SK-N-MC (cell line): Measurements from ENCODE around the gene MOK.

Experiments
- DNase-seq: peaks from one replicate; pipeline ENCODE4 v3.0.0-alpha.2; 2011; ENCODE audit warnings: low read depth, low spot score
- H3K27ac ChIP-seq: fragments of 200-600 bp; sonication (generic); 2 replicates; pipeline ENCODE4 v1.5.1; 2016; ENCODE audit warnings: mixed run types
- H3K36me3 ChIP-seq: fragments of 200-600 bp; sonication (generic); 2 replicates; pipeline ENCODE4 v1.6.1; 2017; ENCODE audit warnings: antibody characterized with exemption, low read length, mixed read lengths; ENCODE audit not compliant: insufficient read depth
- H3K4me3 ChIP-seq: fragments of 200-600 bp; sonication (generic); 2 replicates; pipeline ENCODE4 v1.5.1; 2016
- H3K9ac ChIP-seq: fragments of 200-600 bp; sonication (generic); 2 replicates; pipeline ENCODE4 v1.8.0; 2017; ENCODE audit warnings: mixed run types, mixed read lengths; ENCODE audit not compliant: insufficient read length
- H3K9me3 ChIP-seq: fragments of 200-600 bp; sonication (generic); 2 replicates; pipeline ENCODE4 v1.6.1; 2017; ENCODE audit warnings: low read depth, mild to moderate bottlenecking, antibody characterized with exemption, low read length, moderate library complexity, mixed read lengths
- EZH2 ChIP-seq: fragments of 200-600 bp; sonication (generic); IDR thresholded peaks from one replicate; pipeline ENCODE4 v1.6.1; 2017; ENCODE audit warnings: antibody characterized with exemption
- FOXP2 ChIP-seq: optimal IDR thresholded peaks from 2 replicates; pipeline ENCODE3; 2011; ENCODE audit warnings: mild to moderate bottlenecking, moderate library complexity; ENCODE audit not compliant: insufficient read depth; ENCODE audit errors: extremely low read length, control extremely low read depth
- POLR2AphosphoS5 ChIP-seq: IDR thresholded peaks from 2 replicates; pipeline ENCODE4 v1.6.1; 2012; ENCODE audit warnings: mild to moderate bottlenecking, low read depth, low read length, borderline replicate concordance

The MOK gene

DNA sequence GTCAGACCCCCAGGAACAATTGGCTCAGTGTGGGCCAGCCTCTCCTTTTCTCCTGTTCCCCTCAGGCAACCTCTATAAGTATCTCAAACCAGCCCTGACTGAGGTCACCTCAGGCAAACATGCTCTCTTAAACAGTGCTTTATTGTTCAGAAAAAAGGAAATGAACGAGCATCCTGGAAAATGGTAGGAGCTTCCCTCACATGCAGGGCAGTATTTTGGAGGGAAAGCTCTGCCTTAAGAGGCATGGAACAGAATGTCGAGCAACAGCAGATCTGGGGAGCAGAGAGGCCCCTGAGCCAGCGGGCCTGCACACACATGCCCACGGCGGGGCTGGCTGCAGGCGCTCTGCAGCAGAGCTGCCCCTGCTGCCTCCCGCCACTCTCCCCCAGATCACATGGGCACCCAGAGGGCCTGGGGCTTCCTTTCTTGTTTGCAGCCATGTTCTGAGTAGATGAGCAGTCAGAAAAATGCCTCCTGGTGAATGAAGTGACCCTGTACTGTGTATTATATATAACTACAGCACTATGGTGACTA, 42.0 kb downstream of the MOK start:
- no peaks in the 10 kb centered on the region for H3K36me3 ChIP-seq
- peak overlapping the region; percentile 71 for H3K27ac ChIP-seq
- H3K9ac ChIP-seq = peak overlapping the region; percentile 35
- no peak overlapping the region for H3K4me3 ChIP-seq
- no peaks in the 10 kb centered on the region for H3K9me3 ChIP-seq
- no peak for DNase-seq
- TF ChIP-seq FOXP2 = peak; percentile 19
- TF ChIP-seq EZH2 = no peak
- TF ChIP-seq POLR2AphosphoS5 = peak; percentile 26; the same call in 1 of the 2 replicates

DNA sequence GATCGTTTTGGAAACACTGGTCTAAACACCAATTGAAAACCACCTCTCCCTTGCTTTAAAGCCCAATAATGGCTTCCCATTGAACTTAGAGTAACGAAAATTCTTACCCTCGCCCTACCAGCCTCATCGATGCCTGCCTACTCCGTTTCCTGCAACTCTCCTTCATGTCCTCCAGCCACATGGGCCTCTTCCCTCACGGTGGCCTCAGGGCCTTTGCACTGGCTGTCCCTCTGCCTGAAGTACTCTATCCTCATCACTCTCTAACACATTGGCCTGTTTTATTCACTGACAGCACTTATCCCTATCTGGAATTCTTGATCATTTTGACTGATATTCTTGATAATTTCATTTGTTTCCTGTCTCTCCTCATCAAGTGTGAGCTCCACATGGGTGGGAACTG, 46.8 kb downstream of the MOK start:
- Histone ChIP-seq H3K27ac (no peak overlapping the region), H3K4me3 (no peak overlapping the region), H3K9me3 (no peaks in the 10 kb centered on the region), H3K36me3 (no peaks in the 10 kb centered on the region), H3K9ac (no peak overlapping the region)
- TF ChIP-seq FOXP2 = no peak
- no peak for DNase-seq

DNA sequence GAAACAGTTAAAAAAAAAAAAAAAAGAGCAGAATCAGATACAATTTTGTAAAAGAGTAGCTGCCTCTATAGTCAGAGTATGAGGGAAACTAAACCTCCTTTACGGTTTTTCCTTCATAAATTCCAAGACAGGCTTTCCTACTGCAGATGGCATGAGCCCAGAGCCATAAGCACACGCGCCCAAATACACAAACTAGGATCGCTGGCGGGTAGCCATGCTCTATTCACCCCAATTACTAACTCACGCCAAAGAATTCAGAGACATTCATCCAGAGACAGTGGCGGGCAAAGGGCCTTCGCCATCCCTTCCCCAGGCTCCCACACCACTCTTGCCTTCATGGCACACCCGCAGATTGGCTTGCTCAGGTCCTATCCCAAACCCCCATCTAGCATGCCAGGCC, 48.2 kb downstream of the MOK start:
- Histone ChIP-seq H3K36me3 (no peaks in the 10 kb centered on the region), H3K4me3 (no peak overlapping the region), H3K9ac (no peak overlapping the region), H3K27ac (no peak overlapping the region), H3K9me3 (no peaks in the 10 kb centered on the region)
- no peak for DNase-seq
- TF ChIP-seq FOXP2 (no peak), EZH2 (no peak), POLR2AphosphoS5 (no peak)

DNA sequence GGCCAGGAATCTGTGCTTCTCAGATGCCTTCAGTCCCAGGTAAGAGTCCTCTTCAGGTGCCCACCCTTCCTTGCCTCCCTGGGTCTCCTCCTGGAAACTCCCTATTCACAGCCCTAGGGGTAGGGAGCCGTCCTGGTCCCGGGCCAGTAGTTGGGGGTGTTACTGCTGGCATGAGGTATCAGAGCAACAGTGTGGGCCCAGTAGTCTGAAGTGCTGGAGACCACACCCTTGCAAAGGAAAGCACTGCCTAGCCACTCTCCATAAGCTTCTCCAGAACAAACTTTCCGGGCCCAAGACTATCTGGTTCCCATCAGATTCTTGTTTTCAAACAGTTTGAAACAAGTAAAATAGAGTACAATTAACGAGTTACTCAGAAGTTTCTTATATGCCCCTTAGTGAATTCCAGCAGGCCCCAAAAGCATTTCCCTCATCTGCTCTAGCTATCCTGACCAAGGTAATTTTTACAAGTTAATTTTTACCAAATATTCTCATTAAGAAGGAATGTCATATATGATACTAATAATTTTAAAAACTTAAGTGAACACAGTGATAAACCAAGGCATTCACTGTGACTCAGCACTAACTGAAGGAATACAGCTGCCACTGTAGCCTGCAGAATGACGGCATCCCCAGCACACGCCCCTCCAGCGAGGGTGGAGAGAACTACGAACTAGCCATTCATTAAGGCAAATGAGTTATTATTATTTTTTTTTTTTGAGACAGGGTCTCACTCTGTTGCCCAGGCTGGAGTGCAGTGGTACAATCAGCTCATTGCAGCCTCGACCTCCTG, 49.4 kb downstream of the MOK start:
- no peaks in the 10 kb centered on the region for H3K9me3 ChIP-seq
- DNase-seq = no peak
- H3K9ac ChIP-seq = no peak overlapping the region
- H3K36me3 ChIP-seq = no peaks in the 10 kb centered on the region
- no peak overlapping the region for H3K27ac ChIP-seq
- no peak overlapping the region for H3K4me3 ChIP-seq
- no peak for TF ChIP-seq FOXP2
- TF ChIP-seq EZH2 = no peak
- TF ChIP-seq POLR2AphosphoS5 = no peak

DNA sequence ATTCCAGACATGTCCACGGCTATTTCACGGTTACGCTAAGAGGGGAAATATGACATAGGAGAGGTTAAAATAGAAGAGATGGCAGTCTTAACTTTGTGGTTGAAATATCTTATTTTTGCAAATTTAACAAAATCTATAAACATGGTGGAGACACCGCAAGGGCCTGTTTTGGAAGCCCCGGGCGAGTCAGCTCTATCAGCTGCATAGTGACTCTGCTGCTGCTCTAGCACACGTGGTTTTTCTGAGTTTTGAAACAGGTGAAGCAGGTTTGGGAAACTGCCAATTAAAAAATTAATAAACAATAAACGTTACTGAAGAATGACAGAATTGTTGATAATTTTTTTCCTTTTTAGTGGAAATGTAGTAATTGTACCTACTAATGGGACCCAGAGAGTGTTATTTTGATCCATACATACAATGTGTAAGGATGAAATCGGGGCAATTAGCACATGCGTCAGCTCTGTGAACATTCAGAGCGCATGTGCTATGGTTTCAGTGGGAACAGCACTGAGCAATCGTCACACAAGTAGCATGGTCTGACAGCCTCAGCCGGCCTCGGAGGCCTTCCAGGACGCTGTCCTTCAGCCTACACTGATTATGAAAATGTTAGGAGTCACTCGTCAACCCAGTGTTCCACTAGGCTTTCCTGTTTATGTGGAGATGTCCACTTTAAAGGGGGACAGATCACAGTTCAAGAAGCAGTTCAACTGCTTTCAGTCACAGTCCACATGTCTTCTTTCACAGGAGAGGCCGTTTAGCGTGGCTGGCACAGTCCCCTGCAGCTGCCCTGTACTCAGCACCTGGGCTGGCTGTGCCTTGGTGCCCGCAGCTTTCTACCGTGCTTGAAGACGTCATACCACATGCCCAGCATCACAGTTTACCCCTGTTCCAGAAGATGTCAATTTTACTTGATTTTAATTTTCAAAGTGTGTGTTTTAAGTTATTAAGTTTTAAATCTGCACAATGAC, 51.8 kb downstream of the MOK start:
- no peak overlapping the region for H3K4me3 ChIP-seq

DNA sequence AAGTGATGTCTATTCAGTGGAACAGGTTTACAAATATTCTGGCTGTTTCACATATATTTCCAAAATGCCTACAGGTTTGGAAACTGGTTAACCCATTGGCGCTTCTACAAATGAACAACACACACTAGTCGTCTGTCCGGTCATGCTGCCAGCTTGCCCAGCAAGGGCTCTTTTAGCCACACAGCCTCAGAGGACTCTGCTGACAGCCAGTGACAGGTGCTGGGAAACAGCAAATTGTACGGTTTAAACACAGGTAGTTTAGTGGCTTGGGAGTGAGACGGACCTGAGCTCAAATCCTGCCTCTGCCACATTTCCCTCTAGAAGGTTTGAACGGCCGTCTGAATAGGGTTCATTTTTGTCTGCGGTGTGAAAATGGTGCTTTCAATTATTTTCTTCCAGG, 53.8 kb downstream of the MOK start:
- TF ChIP-seq POLR2AphosphoS5 = no peak
- TF ChIP-seq FOXP2 = no peak
- H3K27ac ChIP-seq = no peak overlapping the region
- no peaks in the 10 kb centered on the region for H3K9me3 ChIP-seq
- no peak overlapping the region for H3K9ac ChIP-seq
- no peak overlapping the region for H3K4me3 ChIP-seq
- no peaks in the 10 kb centered on the region for H3K36me3 ChIP-seq
- no peak for DNase-seq

More for the DNA sequence above, 51.8 kb downstream of the MOK start:
- H3K9ac ChIP-seq = no peak overlapping the region
- TF ChIP-seq POLR2AphosphoS5 (no peak), FOXP2 (no peak), EZH2 (no peak)
- H3K27ac ChIP-seq = no peak overlapping the region
- H3K36me3 ChIP-seq = no peaks in the 10 kb centered on the region
- H3K9me3 ChIP-seq = no peaks in the 10 kb centered on the region
- no peak for DNase-seq

DNA sequence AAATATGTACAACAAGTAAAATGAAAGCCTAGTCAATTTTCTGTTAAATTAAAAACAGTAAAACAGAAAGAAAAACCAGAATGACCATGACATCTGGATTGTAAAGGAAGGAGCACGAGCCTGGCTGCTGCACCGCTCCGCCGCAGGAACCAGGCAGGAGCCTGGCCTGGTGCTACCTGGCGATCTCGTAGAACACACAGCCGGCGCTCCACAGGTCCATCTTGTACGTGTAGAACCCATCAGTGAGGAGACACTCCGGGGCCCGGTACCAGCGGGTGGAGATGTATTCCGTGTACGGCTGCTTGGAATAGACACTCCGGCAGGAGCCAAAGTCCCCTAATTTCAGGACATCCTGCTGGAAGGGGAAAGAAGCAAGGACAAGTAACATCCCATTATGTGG, 54.3 kb downstream of the MOK start:
- H3K4me3 ChIP-seq = no peak overlapping the region
- H3K9me3 ChIP-seq = no peaks in the 10 kb centered on the region
- TF ChIP-seq POLR2AphosphoS5 (no peak), EZH2 (no peak), FOXP2 (no peak)
- no peaks in the 10 kb centered on the region for H3K36me3 ChIP-seq
- DNase-seq = no peak
- H3K27ac ChIP-seq = no peak overlapping the region
- no peak overlapping the region for H3K9ac ChIP-seq

DNA sequence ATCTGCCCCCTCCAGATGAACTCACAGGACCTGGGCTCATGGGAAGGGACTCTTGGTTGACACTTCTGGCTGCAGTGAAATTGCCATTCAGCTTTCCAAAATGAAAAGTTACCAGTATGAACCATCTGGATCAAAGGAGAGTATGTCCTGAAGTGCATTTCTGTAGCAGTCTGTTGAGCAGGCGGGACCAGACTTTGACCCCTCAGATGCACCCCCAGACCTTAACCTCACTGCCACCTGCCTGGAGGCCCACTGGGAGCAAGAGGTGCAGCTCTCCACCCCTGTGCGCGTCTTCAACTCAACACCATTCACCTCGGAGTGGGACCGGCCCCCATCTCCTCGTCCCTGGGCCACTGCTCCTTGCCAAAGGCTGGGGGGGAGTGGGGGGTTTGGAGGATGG, 55.0 kb downstream of the MOK start:
- no peaks in the 10 kb centered on the region for H3K9me3 ChIP-seq
- H3K36me3 ChIP-seq = no peaks in the 10 kb centered on the region
- no peak for TF ChIP-seq EZH2
- no peak for TF ChIP-seq POLR2AphosphoS5
- no peak for TF ChIP-seq FOXP2
- H3K4me3 ChIP-seq = no peak overlapping the region
- no peak for DNase-seq
- no peak overlapping the region for H3K27ac ChIP-seq
- H3K9ac ChIP-seq = no peak overlapping the region
